GM21360 (cell line): ENCODE measurements around the gene ANKRD28.

ENCODE experiments used
- ATAC-seq: cut with Tn5 transposase; IDR thresholded peaks from one replicate; pipeline ENCODE4 v1.9.1; 2021; ENCODE audit warnings: mild to moderate bottlenecking, moderate library complexity; ENCODE audit not compliant: unreplicated experiment

Gene ANKRD28

DNA sequence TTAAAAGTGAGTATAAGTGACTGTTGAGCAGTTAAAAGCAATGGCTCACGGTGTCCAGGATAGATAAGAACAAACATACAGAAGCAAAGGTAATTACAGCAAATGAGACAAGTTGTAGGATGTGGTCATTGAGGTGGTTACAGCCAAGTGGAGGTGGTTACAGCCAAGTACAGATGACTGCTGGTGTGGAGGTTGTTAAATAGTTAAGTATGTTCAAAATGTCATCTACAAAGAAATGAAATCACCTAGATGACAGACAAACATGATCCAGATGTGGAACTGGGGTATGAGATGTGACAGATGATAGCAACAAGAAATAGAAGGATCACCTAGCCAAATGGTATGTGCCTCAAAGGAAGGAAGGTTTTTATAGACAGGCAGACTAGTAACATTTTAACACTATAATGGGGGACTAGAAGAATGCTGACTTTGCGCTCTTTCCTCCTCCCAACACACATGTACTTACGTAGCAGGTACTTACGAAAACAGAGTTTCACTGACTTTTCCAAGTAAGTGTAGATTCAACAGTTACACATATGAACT, 6.8 kb upstream of the ANKRD28 start:
- ATAC-seq = peak; percentile 40

DNA sequence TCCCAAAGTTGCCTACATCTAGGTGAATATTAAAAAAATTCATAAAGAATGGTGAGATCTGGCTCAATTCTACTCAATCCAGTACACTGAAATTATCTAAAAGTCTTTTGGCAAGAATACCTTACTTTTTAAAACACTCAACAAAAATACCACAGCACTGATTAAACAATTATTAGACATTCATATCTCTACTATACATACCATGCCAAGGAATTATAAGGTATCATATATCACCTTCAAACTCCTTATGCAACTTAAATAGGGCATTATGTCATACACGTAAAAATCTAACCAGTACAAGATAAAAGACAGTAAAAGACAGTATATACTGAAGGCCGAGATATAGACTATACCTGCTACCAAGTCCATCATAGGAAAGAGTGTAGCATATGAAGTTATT, 6.1 kb upstream of the ANKRD28 start:
- no peak for ATAC-seq

DNA sequence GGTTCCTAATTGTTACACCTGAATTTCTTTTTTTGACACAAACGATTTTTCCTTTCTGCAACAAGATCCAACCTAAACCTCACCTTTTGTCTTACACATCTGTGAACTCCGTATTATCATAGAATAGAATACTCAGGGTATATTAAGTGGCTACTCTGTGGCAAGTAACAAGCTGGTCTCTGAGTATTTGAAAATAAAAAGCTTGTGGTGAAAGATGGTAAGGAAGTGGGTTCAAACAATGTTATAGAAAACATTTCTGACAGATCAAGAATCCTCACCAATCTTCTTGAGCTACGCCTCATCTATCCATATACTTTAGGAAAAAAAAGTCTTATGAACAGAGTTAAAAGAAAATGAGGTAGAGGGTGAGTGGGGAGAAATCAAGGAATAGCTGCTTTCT, 3.5 kb upstream of the ANKRD28 start:
- ATAC-seq = no peak

DNA sequence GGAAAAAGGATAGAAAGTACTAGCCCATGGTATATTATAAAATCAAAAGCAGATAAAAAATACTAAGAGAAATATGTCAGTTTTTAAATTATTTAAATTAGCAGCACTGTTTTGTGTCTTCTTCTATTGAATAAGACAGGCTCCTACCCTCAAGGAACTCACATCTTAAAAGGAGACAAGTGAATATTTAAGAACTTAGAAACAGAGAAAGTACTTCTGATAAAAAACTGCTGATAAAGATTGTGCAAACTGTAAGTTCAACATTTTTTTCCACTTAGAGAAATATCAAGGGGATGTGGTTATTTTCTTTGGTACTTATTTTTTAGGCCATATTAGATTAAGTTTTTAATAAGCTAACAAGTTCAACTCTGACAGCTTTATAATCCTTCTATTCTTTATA, 3.0 kb upstream of the ANKRD28 start:
- no peak for ATAC-seq

DNA sequence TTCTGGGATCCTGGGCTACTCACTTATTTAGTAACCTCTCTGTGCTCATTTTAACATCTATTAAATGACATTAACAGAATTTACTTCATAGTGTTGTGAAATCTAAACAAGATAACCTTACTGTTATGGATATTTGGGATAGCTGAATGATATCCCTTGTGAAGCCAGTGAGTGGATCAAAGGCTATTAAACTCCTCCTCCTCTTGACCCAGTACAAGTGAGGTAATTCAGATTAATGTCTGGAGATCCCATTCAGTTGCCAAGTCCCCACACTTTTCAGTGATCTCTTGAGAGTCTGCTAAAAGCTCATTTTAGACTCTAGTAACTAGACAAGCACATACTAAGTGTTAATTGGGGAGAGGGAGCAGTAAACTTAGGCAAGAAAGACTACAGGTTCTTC, 2.5 kb upstream of the ANKRD28 start:
- no peak for ATAC-seq

DNA sequence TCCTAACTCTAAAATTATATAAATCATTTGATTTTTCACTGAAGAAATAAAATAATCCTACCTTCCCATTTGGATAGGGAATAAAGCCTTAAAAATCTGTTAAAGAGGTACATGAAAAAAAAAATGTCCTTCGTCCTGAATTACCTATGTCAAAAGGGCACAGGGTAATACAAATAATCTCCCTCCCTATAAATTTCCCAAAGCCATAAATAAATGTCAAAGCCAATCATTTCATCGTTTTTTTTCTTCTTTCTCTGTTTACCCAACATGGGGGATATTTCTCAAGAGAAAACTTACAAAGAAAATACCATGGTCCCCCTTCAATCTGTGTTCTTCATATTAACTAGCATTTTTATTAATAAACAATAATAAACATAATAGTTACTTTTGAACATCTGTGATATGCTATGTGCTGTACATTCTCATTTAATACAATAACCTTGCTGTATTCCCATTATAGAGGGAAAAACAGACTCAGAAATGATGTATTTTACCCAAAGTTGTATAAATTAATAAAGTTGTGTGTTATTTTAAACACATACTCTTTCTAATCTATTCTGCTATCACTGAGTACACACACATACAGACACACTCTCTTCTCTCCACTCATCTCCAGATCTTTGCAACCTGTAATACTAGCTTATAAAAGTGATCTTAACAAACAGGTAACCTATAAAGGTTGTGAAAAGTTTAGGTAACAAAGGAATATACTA, 910 bp upstream of the ANKRD28 start:
- no peak for ATAC-seq

DNA sequence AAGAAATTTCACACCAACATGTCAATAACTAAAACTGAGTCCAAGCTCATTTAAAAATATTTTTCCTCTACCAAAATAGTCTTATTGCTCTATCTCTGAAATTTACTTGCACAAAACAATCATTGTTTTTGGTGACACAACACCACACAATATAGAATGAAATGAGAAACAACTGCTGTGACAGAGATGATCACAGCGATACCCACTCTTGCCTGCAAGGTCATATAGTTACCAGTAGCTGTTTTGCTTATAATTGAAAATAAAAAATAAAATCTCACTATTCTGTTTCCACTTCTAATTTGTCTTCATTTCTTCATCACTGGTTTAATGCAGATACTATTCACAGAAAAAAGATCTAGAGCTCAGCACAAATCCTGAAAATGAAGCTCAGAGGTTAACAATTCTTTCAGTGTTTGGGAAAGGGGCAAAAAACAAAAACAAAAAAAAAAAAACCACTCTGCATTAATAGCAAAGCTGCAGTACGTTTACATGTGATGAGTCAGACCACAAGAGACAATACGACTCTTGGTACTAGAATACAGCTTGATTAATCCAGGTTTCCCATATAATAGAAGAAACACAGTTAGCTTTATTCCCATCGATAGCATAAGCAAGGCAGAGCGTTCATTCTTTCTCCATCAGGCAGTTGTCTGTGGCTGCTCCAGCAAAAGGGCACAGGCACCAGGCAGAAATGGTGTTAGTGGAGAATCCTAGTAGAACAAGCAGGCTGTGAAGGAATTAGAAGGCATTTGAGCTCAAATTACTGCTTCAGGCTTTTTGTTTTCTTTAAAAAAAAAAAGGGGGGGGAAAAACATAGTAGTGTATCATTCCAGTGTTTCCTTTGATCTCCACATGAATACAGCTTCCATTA, 773 bp downstream of the ANKRD28 start:
- no peak for ATAC-seq

DNA sequence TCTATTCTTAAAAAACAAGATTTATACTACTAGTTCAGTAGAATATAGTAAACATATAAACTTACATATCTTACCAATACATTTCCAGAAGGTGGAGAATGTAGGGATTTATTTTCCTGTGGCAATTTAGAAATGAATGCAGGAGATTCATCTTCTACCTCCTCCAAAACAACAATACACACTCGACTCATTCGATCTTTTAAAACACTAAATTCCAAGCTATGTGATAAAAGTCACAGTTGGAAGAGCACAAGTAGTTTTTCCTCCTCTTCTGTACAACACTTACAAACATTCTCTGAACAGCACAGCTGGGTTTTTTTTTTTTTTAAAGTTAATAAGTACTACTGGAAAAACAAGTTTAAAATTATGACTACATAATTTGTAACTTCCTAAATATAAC, 1.4 kb downstream of the ANKRD28 start:
- ATAC-seq = no peak

DNA sequence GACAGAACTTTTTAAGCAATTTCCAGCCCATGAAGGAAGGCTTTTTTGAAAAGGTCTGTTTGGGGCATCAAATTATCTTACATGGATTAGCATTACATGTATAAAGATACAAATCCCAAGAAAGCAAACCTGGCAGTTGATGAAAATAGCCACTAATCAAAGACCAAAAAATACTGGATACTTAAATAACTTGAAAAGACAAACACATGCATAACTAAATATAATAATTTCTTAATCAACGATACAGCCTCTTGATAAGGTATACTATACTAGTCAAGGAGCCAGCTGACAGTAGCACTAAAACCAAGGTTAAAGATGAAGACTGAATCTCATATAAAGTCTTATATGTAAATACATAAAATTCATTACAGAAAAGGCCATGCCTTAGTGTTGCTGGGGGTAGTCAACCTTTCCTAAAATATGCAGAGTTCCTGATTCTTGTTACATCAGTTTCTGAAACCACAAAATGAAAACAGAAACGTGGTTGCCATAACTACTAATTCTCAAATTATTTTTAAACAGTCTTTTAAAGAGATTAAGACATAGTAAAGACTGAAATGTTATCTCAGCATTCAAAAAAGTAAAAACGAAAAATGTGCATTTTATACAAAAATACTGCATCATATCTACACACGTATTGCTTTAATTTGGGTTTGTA, 2.0 kb downstream of the ANKRD28 start:
- ATAC-seq = no peak

DNA sequence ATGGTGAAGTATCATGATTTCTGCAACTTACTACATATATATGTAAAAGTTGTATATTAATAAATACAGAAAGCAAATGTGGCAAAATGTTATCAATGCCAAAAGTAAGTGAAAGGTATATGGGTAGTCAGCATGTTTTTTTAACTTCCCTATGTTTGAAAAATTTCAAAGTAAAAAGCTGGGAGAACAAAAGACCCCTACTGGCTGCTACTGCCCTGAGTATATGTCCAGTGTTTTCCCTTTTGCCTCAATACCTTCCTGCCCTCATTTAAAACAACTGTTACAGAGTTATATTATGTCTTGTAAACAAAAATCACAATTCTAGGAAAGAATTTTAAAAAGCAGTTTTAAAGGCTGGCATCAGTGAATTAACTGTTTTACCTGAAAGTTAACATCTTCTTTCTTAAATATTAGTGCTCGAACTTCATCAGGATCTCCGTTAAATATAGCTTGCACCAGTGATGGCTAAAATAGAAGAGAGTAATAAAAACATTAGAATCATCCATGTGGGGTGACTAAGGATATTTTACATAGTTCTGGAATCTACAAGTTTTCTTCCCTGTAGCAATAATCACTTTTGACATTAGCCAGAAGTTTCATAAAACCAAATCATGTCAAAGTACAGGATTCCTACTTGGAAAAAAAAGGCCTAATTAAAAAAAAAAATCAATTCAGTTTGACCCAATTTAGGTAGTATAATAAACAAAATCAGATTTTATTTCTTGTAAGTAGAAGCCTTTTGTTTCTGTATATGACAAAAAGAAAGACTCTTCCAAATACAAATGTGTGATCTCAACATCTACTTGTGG, 2.7 kb downstream of the ANKRD28 start:
- no peak for ATAC-seq

DNA sequence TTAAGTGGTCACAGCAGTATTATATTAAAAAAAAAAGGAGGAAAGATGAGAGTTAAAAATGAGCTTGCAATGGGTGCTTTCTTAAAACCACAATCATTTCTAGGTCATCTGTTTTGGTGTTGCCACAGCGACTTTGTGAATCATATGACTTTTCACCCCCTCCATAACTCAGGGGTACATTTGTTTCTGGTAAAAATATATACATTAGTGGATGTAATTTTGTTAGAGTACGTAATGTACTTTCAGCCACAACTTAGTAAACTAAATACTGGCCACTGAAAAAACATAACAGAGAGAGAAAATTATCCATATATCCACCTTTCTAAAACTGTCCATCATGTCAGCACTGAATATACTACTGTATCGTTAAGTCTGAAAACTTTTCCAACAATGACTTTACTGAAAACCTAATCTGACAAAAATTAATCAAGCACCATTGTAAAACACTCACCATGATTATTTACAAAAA, 3.4 kb downstream of the ANKRD28 start:
- no peak for ATAC-seq

DNA sequence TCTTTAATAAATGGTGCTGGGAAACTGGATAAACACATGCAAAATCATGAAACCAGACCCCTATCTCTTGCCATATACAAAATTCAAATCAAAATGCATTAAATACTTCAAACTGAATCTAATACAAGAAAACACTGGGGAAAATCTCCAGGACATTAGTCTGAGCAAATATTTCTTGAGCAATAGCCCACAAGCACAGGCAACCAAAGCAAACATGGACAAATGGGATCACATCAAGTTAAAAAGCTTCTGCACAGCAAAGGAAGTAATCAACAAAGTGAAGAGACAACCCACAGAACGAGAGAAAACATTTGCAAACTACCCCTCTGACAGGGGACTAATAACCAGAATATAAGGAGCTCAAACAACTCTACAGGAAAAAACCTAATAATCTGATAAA, 6.3 kb downstream of the ANKRD28 start:
- ATAC-seq = no peak

DNA sequence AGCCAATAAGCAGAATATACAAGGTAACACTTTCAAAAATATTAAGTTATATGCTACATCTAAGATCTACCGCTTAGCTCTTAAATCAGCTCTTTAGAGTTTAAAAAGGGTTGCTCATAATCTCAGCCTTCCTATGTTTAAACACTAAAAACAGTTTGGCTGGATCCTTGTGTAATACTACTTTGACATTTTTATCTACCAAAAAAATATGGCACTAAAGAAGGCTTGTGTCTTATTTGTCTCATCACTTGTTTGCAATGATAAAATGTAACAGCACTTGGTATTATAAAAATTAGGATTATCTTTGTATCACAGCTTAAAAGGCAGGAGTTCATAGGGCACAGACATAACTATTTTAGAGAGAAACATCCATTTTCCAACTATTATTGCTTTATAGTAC, 9.8 kb downstream of the ANKRD28 start:
- no peak for ATAC-seq

DNA sequence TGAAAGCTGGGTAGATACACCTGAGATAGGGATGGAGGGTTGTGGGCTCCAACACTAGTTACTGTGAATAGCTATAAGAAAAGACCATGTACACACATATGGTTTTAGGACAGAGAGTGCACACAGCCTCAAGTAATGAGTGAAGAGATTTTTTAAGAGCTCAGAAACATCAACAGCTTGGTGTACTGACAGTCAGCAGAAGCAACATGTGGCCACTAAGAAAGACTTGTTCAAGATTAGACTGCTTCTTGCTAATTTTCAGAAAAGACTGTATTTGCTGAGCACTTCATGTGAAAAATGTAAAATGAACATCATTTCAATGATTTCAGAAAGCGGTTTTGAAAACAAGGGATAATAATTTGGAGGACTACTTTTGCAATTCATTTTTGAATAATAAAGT, 10.3 kb downstream of the ANKRD28 start:
- ATAC-seq = no peak

DNA sequence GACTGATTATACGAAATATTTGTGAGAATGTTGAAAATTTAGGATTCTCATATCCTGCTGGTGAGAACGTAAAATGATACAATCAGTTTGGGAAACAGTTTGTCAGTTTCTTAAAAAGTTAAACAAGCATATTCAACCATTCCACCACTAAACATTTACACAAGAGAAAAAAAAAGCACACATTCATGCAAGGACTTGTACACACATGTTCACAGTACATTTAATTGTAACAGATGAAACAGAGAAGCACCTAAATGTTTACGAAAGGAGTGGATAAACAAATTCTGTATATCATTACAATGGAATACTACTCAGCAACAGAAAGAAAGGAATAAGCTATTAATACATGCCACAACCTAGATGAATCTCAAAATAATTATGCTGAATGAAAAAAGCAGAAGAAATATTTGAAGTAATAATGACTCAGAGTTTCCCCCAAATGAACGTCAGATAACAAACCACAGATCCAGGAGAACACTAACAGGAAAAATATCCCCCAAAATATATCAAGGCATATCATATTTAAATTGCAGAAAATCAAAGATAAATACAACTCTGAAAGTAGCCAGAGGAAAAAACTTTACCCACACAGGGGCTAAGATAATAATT, 14.3 kb downstream of the ANKRD28 start:
- no peak for ATAC-seq

DNA sequence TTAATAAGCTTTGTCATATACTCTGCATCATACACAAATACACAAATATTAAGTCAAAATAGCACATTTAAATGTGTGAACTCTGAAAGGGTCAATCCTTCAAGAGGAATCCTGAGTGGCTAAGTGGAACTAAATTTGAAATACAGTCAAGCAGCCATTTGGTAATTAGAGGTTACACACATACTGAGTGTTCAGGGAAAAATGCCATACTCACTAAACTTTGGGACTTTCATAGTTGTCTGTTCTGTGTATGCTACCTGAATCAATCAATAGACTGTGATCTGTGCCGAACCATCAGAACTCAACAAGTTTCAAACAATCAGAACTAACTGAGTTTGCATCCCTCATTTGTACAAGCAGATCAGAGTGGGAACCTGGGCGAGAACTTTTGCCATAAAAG, 15.3 kb downstream of the ANKRD28 start:
- no peak for ATAC-seq

DNA sequence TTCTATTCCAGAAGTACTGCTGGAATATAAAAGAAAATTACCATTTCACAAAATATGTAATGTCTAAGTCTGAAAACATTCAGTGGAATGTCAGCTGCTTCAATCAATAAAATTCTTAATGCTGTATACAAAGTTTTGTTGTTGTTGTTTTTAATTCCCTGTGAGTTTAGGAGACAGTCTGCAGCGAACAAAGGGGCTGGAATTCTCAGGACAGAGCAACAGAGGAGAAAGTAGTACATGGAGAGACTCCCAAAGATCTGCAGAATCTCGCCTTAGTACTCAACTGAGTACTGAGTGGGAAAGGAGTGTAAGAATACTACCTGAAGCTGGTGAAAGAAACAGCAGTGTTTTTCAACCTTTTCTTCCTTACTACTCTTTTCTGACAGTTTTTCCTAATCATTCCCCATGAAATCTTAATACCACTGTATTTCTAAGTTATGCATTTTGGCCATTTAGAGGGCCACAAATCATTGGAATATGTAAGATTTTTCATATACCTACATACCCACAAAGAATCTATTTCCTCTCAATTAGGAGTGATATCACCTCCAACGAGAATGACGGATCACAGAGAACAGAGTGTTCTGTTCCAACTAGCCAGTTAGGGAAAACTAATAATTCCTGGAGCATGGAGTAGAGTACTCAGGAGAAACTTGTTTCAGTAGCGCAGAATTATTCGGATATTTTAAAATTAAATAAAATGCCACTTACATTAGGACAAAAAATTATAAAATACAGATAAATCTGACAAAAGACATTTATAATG, 16.0 kb downstream of the ANKRD28 start:
- ATAC-seq = no peak

DNA sequence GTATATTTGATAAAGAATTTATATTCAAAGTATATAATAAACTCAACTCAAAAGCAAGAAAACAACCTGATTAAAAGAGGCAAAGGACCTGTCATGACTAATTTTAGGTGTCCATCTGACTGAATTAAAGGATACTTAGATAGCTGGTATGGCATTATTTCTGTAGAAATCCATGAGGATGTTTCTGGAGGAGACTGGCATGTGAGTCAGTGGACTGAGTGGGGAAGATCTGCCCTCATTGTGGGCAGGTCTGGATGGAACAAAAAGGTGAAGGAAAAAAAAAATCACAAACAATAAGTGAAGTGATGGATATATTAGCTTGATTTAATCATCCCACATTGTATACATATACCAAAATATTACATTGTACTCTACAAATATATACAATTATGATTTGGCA, 16.6 kb downstream of the ANKRD28 start:
- no peak for ATAC-seq

DNA sequence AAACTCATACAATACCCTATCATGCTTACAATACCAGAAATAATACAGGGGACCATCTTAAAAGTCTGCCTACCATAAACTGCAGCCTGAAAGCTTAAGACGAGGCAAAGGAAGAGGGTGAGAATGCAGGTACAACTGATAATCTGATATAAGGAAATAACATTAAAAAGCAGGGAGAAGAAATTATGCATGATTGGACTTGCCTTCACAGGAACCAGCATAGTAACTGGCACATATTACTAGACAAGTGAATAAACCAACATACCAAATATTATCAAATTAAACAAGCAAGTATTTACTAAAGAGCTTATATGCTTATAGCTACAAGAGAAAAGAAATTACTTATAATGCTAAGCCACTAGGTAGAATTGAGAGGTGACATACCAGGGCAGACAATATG, 18.7 kb downstream of the ANKRD28 start:
- ATAC-seq = no peak
